ENCODE results near the gene RBPMS2.
"Not testable (repeated sequence)": the region's sequence is repeated elsewhere in the genome, so short reads cannot be mapped to it uniquely, and the experiment has no call there.

RBPMS2 gene

GRCh38 chr15:64775551-64776401 lies at the start of gene RBPMS2:
TSS of gene RBPMS2 (minus strand) at chr15:64775589. CDS start at chr15:64775319, 270 bp downstream.
- DNase-seq (ENCODE audit: low read depth) = no peak

- DNase-seq (ENCODE audit: low read depth) = no peak
Measured at GRCh38 chr15:64824929-64825430, 49.6 kb upstream of the RBPMS2 start.

GRCh38 chr15:64816452-64816851 lies 41.1 kb upstream of the RBPMS2 start:
- DNase-seq (ENCODE audit: low read depth) = no peak

DNA sequence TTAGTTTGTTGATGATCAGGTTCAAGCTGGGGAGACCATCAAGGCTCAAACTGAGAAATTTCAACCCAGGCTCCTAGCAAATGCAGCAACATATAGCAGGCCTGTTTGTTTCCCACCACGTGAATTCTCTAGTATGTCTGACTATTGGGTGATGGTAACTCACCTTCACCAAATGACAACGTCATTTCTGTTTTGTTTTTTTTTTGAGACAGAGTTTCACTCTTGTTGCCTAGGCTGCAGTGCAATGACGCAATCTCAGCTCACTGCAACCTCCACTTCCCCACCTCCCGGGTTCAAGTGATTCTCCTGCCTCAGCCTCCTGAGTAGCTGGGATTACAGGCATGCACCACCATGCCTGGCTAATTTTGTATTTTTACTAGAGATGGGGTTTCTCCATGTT lies 39.6 kb upstream of the RBPMS2 start:
- not testable (repeated sequence) for DNase-seq (ENCODE audit: low read depth)

- DNase-seq (ENCODE audit: low read depth) = not testable (repeated sequence)
Measured at GRCh38 chr15:64814283-64814682, 38.9 kb upstream of the RBPMS2 start.

DNA sequence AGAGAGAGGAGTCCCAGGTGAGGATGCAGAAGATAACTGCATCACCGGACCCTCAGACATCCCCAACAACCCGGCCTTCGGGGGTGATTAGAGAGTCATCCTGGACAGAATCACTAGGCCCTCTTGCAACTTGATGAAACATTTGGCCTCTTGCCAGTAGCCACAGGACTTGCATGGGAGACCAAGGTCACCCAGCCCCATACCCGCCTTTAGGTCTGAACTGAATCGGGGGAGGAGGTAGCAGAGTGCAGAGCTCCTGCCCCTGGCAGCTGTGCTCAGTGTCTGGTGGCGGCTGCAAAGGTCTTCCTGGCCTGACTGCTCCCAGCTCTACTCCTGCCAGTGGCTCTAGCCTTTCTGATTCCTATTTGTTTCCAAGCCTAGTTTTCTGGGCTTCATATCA lies 37.7 kb upstream of the RBPMS2 start:
- no peak for DNase-seq (ENCODE audit: low read depth)

DNA sequence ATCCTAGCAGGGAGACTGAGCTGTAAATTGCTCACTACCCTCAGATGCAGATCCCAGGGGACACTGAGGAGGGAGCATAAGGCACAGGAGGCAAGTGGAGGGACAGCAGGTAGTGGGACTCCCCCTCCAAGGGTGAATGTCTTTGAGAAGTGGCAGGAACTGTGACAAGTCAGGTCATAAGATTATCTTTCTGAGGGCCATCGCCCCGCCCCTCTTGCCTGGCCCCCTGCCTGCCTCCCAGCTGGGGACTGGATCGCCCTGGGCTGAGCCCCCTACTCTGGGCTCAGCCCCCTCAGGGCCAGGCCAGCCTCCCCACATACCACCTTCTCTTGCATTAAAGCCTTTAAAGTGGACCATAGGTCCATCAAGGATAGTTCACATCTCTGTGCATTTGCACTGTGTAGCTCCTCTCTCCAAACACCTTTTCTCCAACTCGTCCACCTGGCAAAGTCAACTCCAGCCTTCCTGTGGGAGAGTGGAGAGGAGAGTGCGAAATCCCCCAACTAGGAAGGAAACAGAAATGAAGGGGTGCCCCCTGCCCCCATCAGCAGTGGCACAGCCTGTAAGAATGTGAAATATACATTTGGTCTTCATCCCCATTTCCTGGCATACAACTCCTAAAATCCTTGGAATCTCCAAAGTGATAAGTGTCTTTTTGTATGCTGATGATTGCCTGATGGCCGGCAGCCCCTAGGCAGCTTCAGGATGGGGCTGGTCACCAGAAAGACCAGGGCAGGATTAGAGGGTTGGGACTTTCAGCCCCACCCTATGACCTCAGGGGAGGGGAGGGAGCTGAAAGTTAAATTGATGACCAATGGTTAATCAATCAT lies 35.3 kb upstream of the RBPMS2 start:
- no peak for DNase-seq (ENCODE audit: low read depth)

DNA sequence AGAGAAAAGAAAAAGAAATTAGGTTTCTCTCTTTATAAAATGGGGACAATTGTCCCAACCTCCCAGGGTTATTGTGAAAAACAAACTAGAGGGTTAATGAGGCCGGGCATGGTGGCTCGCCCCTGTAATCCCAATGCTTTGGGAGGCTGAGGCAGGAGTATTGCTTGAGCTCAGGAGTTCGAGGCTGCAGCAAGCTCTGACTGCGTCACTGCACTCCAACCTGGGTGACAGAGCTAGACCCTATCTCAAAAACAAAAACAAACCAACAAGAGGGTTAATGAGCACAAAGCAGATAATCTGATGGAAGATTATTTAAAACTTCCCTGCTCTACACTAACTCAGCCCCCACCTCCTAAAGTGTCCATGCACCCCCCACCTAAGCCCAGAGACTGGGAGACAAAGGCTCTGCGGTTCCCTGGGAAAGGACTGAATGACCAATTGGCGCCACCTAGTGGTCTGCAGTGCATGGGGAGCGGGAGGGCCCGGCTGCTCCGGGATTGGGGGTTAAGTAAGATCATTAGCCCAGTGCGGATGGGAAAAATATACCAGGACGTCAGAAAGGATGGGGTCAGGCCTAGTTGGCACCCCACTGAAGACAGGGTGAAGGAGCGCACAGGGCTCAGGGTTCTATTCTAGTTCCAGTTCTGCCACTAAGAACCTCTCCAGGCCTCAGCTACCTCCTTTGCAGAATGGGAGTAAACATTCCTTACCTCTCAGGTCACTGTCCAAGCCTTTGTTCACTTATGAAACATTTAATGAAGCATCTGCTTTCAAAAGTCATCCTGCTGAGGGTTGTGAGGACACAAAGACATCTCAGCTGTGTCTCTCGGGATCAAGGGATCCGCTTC lies 34.5 kb upstream of the RBPMS2 start:
- DNase-seq (ENCODE audit: low read depth) = peak; percentile 51

DNA sequence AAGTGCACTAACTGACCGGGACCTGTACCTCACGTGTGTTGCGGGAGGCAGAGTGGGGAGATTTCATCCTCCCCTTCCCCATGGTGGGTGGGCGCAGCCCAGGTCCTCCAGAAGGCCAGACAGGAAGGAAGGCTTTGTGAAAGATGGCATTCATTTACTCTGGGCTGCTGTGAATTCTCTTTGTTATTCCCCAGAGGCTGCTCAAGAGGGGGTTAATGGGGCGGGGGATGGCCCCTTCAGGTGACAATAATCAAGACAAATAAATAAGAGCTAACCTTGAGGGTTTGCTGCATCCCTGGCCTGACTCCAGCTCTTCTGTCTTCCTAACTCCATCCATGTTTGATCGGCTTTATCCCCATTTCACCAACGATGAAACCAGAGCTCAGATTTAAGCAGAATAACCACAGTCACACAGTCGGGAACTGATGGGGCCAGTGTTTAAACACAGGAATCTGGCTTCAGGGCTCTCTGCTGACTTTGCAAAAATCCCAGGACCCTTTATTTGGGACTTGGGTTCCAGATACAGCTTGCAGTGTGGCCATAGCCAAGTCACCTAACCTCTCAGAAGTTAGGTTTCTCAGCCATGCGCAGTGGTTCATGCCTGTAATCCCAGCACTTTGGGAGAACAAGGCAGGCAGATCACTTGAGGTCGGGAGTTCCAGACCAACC lies 33.5 kb upstream of the RBPMS2 start:
- DNase-seq (ENCODE audit: low read depth) = no peak

DNA sequence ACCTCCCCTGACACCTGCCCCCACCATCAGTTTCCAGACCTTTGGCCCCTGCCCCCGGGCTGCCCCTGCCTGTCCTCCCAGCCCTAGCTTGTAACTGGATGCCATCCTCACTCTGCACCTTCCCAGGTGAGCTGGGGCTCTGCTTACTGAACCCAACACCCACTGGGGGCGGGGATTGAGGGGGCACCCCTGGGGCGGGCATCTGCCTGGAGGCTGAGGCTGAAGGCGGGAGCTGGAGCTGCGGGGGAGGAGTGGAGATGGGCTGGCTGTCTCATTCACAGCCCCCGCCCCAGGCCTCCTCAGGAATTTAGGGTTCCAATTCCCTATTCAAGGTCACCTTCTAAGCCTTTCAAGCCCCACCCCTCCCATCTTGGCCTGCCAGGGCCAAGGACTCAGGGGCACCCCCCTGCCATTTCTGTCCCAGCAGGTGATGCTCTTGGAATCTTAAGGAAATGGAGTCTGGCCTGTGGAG lies 32.4 kb upstream of the RBPMS2 start:
- DNase-seq (ENCODE audit: low read depth) = no peak

DNA sequence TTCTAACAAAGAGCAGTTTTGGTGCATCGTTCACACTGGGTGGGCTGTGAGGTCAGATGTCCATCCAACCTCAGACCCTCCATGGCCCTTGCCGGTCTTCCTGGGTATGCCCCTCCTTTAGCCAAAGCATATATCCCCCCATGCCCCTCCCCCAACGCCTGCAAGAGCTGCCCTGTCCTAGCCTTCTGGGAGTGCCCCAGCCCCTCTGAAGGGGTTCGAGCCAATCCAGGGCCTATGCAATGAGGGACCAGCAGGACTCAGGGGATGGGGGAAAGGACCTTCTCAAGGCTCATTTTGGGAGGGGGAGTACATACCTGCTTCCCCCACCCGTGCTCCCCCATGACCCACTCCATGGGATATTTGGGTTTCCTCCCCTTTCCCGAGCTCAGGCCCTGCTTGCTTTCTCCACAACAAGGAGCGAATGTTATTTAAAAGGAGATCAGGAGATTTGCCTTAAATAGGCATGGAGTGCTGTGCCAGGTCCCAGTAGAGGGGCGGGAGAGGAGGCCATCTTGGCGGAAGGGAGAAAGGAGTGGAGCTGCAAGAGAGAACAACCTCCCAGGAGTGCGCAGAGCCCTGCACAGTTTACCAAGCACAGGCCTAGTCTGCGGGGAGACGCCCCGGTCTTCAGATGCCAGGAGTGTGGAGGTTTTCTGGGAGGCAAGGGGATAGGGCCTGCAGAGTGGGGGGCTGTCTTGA lies 31.8 kb upstream of the RBPMS2 start:
- no peak for DNase-seq (ENCODE audit: low read depth)

GRCh38 chr15:64806509-64806908 lies 31.1 kb upstream of the RBPMS2 start:
- no peak for DNase-seq (ENCODE audit: low read depth)

- DNase-seq (ENCODE audit: low read depth) = no peak
Measured at GRCh38 chr15:64804619-64805018, 29.2 kb upstream of the RBPMS2 start.

GRCh38 chr15:64803526-64803925 lies 28.1 kb upstream of the RBPMS2 start:
- no peak for DNase-seq (ENCODE audit: low read depth)

DNA sequence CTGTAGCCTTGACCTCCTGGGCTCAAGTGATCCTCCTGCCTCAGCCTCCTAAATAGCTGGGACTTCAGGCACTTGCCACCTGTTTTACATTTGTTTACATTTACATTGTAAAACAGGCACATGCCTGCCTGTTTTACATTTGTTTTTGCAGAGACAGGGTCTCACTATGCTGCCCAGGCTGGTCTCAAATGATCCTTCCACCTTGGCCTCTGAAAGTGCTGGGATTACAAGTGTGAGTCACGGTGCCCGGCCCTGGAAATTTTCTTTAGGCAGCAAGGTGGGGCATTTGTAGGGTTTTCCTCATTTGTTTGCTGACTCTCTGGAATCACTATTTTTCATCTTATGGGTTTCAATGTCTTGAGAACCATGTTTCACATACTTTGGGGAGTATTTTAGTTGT lies 25.1 kb upstream of the RBPMS2 start:
- no peak for DNase-seq (ENCODE audit: low read depth)

DNA sequence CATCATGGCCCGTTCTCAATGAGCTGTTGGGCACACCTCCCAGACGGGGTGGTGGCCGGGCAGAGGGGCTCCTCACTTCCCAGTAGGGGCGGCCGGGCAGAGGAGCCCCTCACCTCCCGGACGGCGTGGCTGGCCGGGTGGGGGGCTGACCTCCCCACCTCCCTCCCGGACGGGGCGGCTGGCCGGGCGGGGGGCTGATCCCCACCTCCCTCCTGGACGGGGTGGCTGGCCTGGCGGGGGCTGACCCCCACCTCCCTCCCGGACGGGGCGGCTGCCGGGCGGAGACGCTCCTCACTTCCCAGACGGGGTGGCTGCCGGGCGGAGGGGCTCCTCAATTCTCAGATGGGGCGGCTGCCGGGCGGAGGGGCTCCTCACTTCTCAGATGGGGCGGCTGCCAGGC lies 23.5 kb upstream of the RBPMS2 start:
- not testable (repeated sequence) for DNase-seq (ENCODE audit: low read depth)

DNA sequence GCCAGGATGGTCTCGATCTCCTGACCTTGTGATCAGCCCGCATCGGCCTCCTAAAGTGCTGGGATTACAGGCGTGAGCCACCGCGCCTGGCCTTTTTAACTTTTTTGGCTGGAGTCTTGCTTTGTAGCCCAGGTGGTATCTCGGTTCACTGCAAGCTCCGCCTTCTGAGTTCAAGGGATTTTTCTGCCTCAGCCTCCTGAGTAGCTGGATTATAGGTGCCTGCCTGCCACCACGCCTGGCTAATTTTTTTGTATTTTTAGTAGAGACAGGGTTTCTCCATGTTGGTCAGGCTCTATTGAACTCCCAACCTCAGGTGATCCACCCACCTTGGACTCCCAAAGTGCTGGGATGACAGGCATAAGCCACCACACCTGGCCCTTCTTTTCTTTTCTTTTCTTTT lies 20.5 kb upstream of the RBPMS2 start:
- not testable (repeated sequence) for DNase-seq (ENCODE audit: low read depth)

- not testable (repeated sequence) for DNase-seq (ENCODE audit: low read depth)
Measured at GRCh38 chr15:64795299-64795698, 19.9 kb upstream of the RBPMS2 start.

- DNase-seq (ENCODE audit: low read depth) = no peak
Measured at GRCh38 chr15:64792282-64792681, 16.9 kb upstream of the RBPMS2 start.

DNA sequence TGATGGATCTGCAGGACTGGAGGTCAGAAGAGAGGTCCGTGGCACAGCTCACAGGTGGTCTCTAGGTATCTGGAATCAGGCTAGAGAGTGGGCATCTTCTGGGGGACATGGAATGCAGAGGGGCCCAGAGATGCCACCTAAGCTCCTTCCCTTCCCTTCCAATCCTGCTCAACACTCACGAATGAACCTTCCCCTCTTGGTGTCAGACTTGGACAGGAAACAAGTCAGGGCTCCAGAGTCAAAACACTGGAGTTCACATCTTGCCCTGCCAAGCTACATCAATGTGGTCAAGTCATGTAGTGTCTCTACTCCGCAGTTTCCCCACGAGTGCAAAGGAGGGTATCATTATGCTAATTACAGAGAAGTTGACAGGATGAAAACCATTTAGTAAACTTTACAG lies 16.0 kb upstream of the RBPMS2 start:
- DNase-seq (ENCODE audit: low read depth) = no peak

DNA sequence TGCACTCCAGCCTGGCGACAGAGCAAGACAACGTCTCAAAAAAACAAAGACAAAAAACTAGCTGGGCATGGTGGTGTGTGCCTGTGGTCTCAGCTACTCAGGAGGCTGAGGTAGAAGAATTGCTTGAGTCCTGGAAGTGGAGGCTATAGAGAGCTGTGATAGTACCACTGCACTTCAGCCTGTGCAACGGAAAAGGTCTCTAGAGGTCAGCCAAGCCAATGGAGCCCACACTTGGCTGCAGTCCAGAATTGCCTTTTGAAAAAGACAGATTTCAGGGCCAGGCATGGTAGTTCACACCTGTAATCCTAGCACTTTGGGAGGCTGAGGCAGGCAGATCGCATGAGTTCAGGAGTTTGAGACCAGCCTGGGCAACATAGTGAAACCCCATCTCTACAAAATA lies 8.4 kb upstream of the RBPMS2 start:
- no peak for DNase-seq (ENCODE audit: low read depth)
